Inflammatory macrophage treated with lipopolysaccharide for 1 hour (primary cell): ENCODE results near the gene CLEC16A.
"Not testable (repeated sequence)": the region's sequence is repeated elsewhere in the genome, so short reads cannot be mapped to it uniquely, and the experiment has no call there.

ENCODE experiments used
- DNase-seq, 2 donors: peaks; one replicate each; pipeline ENCODE4 v3.0.0-alpha.2; 2020 to 2022

CLEC16A gene

DNA sequence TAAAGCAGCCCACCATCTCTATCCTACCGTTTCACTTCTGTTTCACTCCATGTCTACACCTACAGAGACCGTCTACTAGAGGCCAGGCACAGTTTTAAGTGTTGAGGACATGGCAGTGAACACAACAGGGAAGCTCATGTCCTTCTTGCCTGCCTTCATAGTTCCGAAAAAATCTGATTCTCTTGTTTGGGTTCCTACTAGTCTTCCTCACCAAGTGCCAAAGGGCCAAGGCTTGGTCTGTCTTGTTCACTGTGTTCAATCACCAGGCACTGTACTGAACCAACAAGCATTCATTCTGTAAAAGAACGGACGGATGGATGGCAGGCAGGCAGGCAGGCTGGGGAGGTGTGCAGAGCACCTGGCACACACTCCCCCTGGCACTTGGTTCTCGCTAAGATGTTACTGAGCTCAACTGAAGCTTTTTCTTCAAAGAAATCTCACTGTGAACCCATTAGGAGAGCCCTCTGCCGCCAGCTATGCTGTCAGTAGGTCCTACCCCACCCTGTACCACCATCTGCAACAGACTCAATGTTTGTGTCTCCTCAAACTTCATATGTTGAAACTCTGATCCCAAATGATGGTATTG lies 4.6 kb upstream of the CLEC16A start:
- no peak for DNase-seq

DNA sequence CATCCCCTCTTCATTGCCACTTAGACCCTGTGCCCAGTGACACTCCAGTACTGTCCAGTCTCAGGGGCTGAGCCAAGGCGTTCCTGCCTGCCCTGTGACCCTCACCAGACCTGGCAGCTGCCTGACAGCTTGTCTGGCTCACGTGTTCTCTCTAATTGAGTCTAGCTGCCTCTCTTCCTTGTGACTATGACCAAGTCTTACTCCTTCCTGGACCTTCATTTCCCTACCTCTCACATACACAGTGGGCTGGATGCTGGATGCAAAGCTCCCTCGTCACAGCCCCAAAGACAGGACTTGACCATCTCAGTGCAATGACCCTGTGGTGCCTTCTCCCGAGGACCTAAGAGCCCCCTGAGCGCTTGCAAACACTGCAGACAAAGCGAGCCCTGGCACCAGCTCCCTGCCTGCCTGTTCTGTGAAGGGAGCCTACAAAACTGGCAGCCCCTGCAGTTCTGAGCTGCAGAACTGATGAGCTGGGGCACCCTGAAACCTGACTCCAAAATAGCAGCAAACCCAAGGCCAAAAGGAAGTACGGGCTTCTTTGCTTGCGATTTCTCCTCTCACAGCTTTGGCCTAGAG lies 3.8 kb upstream of the CLEC16A start:
- DNase-seq, result peak in 1 of 2 donors; percentile 30

GRCh38 chr16:10941127-10941933 lies 3.0 kb upstream of the CLEC16A start:
- DNase-seq, result no peak

- DNase-seq, result not testable (repeated sequence)
These were observed 2.4 kb upstream of the CLEC16A start for GRCh38 chr16:10941935-10942351.

- peak; percentile 90 to 96 for DNase-seq
These were observed 1.9 kb upstream of the CLEC16A start, which contains the start of gene DEXI for GRCh38 chr16:10942352-10943063. TSS of gene DEXI (minus strand) at chr16:10942468. CDS start at chr16:10942005, 463 bp downstream.

DNA sequence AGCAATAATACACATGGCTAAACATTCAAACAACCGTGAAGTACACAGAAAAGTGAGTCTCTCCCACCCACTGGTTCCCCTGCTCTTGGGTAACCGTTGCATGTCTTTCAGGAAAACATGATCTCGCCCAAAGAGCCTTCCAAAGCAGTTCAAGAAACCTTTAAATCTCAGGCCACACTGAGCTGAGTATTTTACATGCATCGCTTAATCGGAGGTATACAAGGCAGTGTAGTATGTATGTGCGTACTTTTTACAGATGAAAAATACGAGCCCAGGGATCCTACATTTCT lies 1.4 kb upstream of the CLEC16A start:
- peak; percentile 27 to 46 for DNase-seq

- no peak for DNase-seq
These were observed 862 bp downstream of the CLEC16A start for GRCh38 chr16:10945065-10945787.

DNA sequence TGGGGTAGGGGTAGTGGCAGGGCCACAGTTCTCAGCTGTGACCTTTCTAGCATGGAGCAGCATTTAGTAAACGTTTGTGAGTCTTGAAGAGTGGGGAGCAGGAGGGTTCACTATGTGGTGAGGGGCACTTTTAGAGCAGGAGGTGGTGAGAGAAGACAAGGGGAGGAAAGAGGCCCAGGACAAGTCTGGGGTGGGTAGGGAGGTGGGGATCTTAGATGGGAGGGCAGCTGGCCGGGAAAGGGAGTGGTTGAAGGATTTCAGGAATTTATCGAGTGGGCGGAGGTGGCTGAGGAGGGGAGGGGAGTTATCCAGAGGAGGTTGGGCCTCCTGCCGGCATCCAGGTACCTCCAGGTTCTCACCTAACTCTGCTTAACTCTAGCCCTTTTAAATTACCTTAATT lies 1.9 kb downstream of the CLEC16A start:
- DNase-seq, result no peak

DNA sequence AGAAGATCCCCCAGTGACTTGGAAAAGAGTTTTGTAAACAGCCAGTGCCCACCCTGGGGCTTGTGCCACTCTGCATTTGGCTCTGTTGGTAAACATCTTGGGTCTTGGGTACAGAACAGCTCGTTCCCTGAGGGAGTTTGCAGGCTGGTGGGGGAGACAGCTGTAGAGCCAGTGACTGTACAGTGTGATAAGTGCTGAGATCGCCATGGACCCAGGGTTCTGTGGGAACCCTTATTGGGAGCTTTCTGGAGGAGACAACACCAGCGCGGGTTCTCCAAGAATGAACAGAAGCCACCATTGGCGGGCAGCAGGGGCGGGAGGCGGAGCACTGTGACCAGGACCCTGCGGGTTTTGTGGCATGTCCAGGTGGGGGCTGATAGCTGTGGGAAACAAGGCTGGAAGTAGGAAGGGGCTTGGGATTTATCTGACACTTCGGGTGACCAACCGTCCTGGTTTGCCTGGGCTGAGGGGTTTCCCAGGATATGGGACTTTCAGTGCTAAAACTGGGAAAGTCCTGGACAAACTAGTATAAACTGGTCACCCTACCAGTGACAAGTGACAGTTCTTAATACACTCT lies 2.9 kb downstream of the CLEC16A start:
- DNase-seq, result no peak

GRCh38 chr16:10949424-10949970 lies 5.1 kb downstream of the CLEC16A start:
- DNase-seq, result peak; percentile 57 to 66

DNA sequence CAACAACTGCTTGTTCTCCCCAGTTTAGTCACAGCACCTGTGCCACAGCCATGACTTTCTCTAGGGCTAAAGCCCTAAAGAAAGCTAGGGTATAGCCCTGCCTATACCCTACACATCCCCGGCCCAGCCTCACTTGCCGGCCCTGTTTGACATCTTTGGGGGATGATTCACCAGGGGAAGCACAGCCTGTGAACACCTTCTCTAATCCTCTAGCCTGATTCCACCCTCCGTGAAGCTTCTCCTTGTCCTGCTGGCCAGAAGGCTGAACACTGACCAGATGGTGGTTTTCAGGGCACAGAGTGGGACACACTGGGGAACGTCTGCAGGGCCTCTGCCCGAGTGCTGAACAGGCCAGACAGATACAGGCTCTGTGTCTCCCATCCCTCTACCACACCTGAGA lies 6.0 kb downstream of the CLEC16A start:
- DNase-seq, result no peak

DNA sequence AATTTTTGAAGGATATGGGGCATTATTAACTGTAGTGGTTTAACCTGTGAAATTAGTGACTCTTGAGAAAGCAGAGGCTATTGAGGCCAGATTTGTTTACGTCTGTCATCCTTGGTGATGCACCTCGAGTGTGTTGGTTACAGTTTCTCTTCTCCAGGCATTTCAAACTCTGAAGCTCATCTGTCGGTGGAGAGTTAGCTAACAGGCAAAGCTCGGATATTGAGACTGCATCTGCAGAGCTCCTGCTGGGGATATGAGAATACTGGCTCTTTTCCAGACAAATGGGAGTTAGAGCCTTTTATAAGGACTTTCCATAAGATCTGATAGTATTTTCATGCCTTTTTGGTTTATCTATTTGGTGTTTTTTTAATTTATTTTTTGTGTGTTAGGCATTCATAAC lies 6.7 kb downstream of the CLEC16A start:
- no peak for DNase-seq

GRCh38 chr16:10954903-10955302 lies 10.5 kb downstream of the CLEC16A start:
- no peak for DNase-seq

DNA sequence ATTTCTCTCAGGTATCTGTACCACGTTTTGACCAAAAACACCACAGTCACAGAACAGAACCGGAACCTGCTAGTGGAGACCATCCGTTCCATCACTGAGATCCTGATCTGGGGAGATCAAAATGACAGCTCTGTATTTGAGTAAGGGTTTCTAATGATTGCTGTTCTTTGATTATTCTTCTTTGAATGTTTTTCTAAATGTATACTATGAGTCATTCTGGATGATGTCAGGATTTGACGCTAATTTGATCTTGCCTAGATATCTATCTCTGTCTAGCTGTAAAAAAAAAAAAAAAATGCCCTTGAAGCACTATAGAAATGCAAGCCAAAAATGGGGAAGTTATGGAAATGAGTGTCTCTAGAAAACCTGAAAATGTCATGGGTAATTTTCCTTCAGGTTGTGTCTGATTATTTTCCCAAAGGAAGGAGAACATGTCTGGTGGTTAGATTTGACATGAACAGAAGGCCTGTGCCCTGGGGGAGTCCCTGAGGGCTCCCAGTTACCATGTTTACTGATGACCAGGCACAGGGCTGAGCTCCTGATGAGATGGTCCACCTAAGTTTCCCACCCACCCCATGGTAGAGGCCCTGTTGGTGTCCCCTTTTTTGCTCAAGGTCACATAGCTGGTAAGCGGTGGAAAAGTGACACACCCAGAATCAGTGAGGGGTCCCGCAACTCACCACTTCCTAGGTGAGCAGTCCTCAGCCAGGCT lies 13.6 kb downstream of the CLEC16A start:
- peak in 1 of 2 donors; percentile 31 for DNase-seq

- DNase-seq, result no peak
These were observed 14.8 kb downstream of the CLEC16A start for GRCh38 chr16:10959161-10959560.

GRCh38 chr16:10961231-10961630 lies 16.9 kb downstream of the CLEC16A start:
- DNase-seq, result no peak

- DNase-seq, result peak; percentile 76 to 93
These were observed 19.9 kb downstream of the CLEC16A start for GRCh38 chr16:10964039-10964890.

DNA sequence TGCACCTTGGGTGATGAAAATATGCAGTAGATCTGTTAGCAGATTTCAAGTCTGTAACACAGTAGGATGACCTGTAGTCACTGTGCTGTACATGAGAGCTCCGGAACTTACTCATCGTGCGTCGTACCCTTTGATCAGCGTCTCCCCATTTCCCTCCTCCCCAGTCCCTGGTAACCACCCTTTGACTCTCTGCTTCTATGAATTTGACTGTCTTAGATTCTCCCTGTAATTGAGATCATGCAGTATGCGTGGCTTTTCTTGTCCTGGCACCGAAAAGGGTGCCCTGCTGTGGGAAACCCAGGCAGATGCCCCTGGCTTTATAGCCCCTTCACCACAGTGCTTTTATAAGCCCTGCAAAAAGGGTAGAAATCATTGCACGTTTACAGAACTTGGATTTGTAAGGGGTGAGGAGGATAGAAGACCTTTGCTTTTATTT lies 20.5 kb downstream of the CLEC16A start:
- DNase-seq, result no peak

DNA sequence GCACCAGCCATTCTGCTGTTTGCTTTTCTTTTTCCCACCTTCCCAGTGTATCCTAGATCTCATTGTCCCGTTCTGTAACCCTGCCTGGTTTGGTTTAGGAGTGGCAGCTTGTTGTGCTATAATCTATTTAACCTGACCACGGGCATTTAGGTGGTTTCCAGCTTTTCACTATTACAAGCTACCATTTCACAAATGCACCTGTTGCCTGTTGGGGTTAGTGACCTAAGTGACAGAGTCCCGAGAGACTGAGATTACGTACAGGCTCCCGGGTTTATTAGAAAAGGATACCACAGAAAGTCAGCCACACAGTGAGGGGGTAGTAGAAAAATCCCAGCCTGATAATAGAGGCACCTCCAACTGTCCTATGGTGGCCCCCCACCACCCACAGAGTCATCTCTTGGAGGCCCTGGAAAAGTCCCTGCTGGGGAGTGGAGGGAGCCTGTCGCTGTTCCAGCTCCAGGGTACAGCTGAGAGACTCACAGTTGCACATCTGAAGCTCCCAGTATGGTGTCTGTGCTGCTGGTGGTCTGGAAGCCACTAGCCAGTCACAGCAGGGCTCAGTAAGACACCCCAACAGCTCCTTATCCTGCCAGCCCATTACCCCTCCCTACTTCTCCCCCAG lies 21.2 kb downstream of the CLEC16A start:
- no peak for DNase-seq

- DNase-seq, result no peak
These were observed 21.8 kb downstream of the CLEC16A start for GRCh38 chr16:10966129-10966528.
